Neural cell (in vitro differentiated cells): ENCODE data around the gene CNTN4. TPM values are rescaled to one million over a fixed set of nuclear protein-coding genes. Genes with fewer than 3 reads are reported as not detected.
"Not testable (repeated sequence)": the region's sequence is repeated elsewhere in the genome, so short reads cannot be mapped to it uniquely, and the experiment has no call there.

ENCODE experiments used
- H2AFZ ChIP-seq: fragments of 200-600, 300-800 bp; sonication (generic), shearing (Covaris generic); 2 replicates; pipeline ENCODE4 v1.6.0; 2014; ENCODE audit warnings: low read depth, mild to moderate bottlenecking, antibody characterized with exemption, low read length, moderate library complexity
- H3F3A ChIP-seq: fragments of 200-600 bp; shearing (Covaris generic); 2 replicates; pipeline ENCODE4 v1.6.1; 2016; ENCODE audit warnings: mild to moderate bottlenecking, moderate library complexity, mixed read lengths, antibody characterized with exemption, low read length; ENCODE audit not compliant: insufficient read depth, poor library complexity, severe bottlenecking
- H3K27ac ChIP-seq: fragments of 200-600, 300-800 bp; sonication (generic), shearing (Covaris generic); 2 replicates; pipeline ENCODE4 v1.5.1; 2014; ENCODE audit warnings: mild to moderate bottlenecking, low read length, moderate library complexity
- H3K27me3 ChIP-seq: fragments of 300-800, 200-600 bp; sonication (generic), shearing (Covaris generic); 2 replicates; pipeline ENCODE4 v1.6.0; 2014; ENCODE audit warnings: mild to moderate bottlenecking, low read depth, low read length, moderate library complexity; ENCODE audit not compliant: insufficient read depth
- H3K36me3 ChIP-seq: fragments of 300-800, 200-600 bp; sonication (generic), shearing (Covaris generic); 2 replicates; pipeline ENCODE4 v1.5.1; 2014; ENCODE audit warnings: mild to moderate bottlenecking, antibody characterized with exemption, low read length, moderate library complexity; ENCODE audit not compliant: insufficient read depth
- H3K4me2 ChIP-seq: fragments of 300-800, 200-600 bp; sonication (generic), shearing (Covaris generic); 2 replicates; pipeline ENCODE4 v1.6.0; 2014; ENCODE audit warnings: mild to moderate bottlenecking, low read length
- H3K4me3 ChIP-seq: fragments of 300-800, 200-600 bp; sonication (generic), shearing (Covaris generic); 2 replicates; pipeline ENCODE4 v1.5.1; 2014; ENCODE audit warnings: mild to moderate bottlenecking, low read length, moderate library complexity
- H3K79me2 ChIP-seq: fragments of 200-600 bp; shearing (Covaris generic); replicated peaks from 2 replicates; pipeline ENCODE4 v1.6.0; 2014; ENCODE audit warnings: mild to moderate bottlenecking, low read length, moderate library complexity; ENCODE audit not compliant: insufficient read depth
- H3K9ac ChIP-seq: fragments of 300-800, 200-600 bp; sonication (generic), shearing (Covaris generic); 2 replicates; pipeline ENCODE4 v1.6.1; 2016; ENCODE audit warnings: mild to moderate bottlenecking, low read length, mixed read lengths
- H3K9me2 ChIP-seq: fragments of 200-600 bp; shearing (Covaris generic); 2 replicates; pipeline ENCODE4 v1.6.1; 2016; ENCODE audit warnings: mild to moderate bottlenecking, low read length, mixed read lengths; ENCODE audit not compliant: insufficient read depth
- H3K9me3 ChIP-seq: fragments of 200-600, 300-800 bp; sonication (generic), shearing (Covaris generic); 2 replicates; pipeline ENCODE4 v1.6.1; 2016; ENCODE audit warnings: mild to moderate bottlenecking, mixed run types, low read length, moderate library complexity, mixed read lengths
- H4K20me1 ChIP-seq: fragments of 200-600 bp; shearing (Covaris generic); 2 replicates; pipeline ENCODE4 v1.6.1; 2016; ENCODE audit warnings: mild to moderate bottlenecking, mixed run types; ENCODE audit not compliant: insufficient read depth
- CTCF ChIP-seq: fragments of 450-650 bp; IDR thresholded peaks from 2 replicates; pipeline ENCODE4 v1.5.1; 2014; ENCODE audit warnings: antibody characterized with exemption, mild to moderate bottlenecking, moderate library complexity; ENCODE audit not compliant: poor library complexity, severe bottlenecking
- EP300 ChIP-seq: fragments of 450-650 bp; conservative IDR thresholded peaks from 2 replicates; pipeline ENCODE4 v1.6.1; 2014; ENCODE audit warnings: antibody characterized with exemption, mild to moderate bottlenecking, moderate library complexity; ENCODE audit not compliant: poor library complexity, severe bottlenecking
- MXI1 ChIP-seq: fragments of 450-650 bp; conservative IDR thresholded peaks from 2 replicates; pipeline ENCODE4 v1.6.1; 2014; ENCODE audit warnings: antibody characterized with exemption, mild to moderate bottlenecking; ENCODE audit not compliant: poor library complexity, severe bottlenecking
- POLR2AphosphoS5 ChIP-seq: IDR thresholded peaks from 2 replicates; pipeline ENCODE4 v1.6.1; 2012
- RAD21 ChIP-seq: fragments of 450-650 bp; conservative IDR thresholded peaks from 2 replicates; pipeline ENCODE4 v1.6.1; 2014; ENCODE audit warnings: antibody characterized with exemption, mild to moderate bottlenecking, moderate library complexity
- REST ChIP-seq: IDR thresholded peaks from 2 replicates; pipeline ENCODE4 v1.6.1; 2012; ENCODE audit warnings: borderline replicate concordance
- SMC3 ChIP-seq: fragments of 450-650 bp; conservative IDR thresholded peaks from 2 replicates; pipeline ENCODE4 v1.6.1; 2014; ENCODE audit warnings: antibody characterized with exemption, mild to moderate bottlenecking, moderate library complexity; ENCODE audit not compliant: poor library complexity
- TAF1 ChIP-seq: IDR thresholded peaks from 2 replicates; pipeline ENCODE4 v1.6.1; 2012; ENCODE audit warnings: low read depth
- polyA plus RNA-seq: library from polyadenylated mRNA; depleted of rRNA; stranded (reverse); fragments of >200 nt; gene quantifications from 2 replicates; pipeline ENCODE4 v1.2.3, GENCODE V29; 2014

Gene CNTN4
- polyA plus RNA-seq, 1 donor from 2014 or later, result 10.6 TPM

- Histone ChIP-seq H3K9me2 (no peaks in the 10 kb centered on the region), H3K9me3 (no peaks in the 10 kb centered on the region), H3K9ac (no peak overlapping the region), H2AFZ (no peak overlapping the region), H3K36me3 (no peaks in the 10 kb centered on the region), H3K4me2 (no peak overlapping the region), H3F3A (no peaks in the 10 kb centered on the region), H3K27ac (no peak overlapping the region), H3K27me3 (no peaks in the 10 kb centered on the region), H3K79me2 (no peaks in the 10 kb centered on the region), H3K4me3 (no peak overlapping the region), H4K20me1 (no peaks in the 10 kb centered on the region)
- no peak for TF ChIP-seq REST
- TF ChIP-seq RAD21, result no peak
- no peak for TF ChIP-seq EP300
- no peak for TF ChIP-seq POLR2AphosphoS5
- TF ChIP-seq CTCF, result no peak
Measured at GRCh38 chr3:2082871-2083480, 15.7 kb upstream of the CNTN4 start.

GRCh38 chr3:2083558-2083957, 15.1 kb upstream of the CNTN4 start:
- not testable (repeated sequence) for H3F3A ChIP-seq, H2AFZ ChIP-seq, H3K9ac ChIP-seq, H3K9me3 ChIP-seq, H3K4me3 ChIP-seq, H3K4me2 ChIP-seq, H3K27me3 ChIP-seq, H3K27ac ChIP-seq, H3K36me3 ChIP-seq, H4K20me1 ChIP-seq, H3K9me2 ChIP-seq, H3K79me2 ChIP-seq

- Histone ChIP-seq H3K27me3 (no peaks in the 10 kb centered on the region), H4K20me1 (no peaks in the 10 kb centered on the region), H3K79me2 (no peaks in the 10 kb centered on the region), H3K4me3 (no peak overlapping the region), H3K9ac (no peak overlapping the region), H3K27ac (no peak overlapping the region), H3K4me2 (no peak overlapping the region), H3F3A (peaks cover 2% of the 10 kb centered on the region), H2AFZ (no peak overlapping the region), H3K36me3 (no peaks in the 10 kb centered on the region), H3K9me2 (no peaks in the 10 kb centered on the region), H3K9me3 (no peaks in the 10 kb centered on the region)
- no peak for TF ChIP-seq RAD21
- no peak for TF ChIP-seq TAF1
- TF ChIP-seq EP300, result no peak
- no peak for TF ChIP-seq POLR2AphosphoS5
- TF ChIP-seq SMC3, result no peak
- TF ChIP-seq MXI1, result no peak
Measured at GRCh38 chr3:2090095-2090911, 8.4 kb upstream of the CNTN4 start.
